ENCODE measurements around the gene TEX261.

- TF ChIP-seq GATA3 (IDR thresholded peaks at IDR 0.05; ENCODE audit: low read depth, low read length) (no peak), GATA2 (IDR thresholded peaks at IDR 0.05; ENCODE audit: low read depth, low read length) (no peak)
Observed at GRCh38 chr2:70979180-70979488, 15.5 kb downstream of the TEX261 start.

All from SH-SY5Y (cell line).